Bronchial epithelial cell (primary cell): ENCODE results near the gene LYPD3. TPM values are rescaled to one million over a fixed set of nuclear protein-coding genes. Genes with fewer than 3 reads are reported as not detected.
"Not testable (repeated sequence)": the region's sequence is repeated elsewhere in the genome, so short reads cannot be mapped to it uniquely, and the experiment has no call there.

Source experiments
- DNase-seq: peaks from one replicate; pipeline ENCODE4 v3.0.0-alpha.2; 2010; ENCODE audit warnings: low read depth
- FAIRE-seq: peaks from 2 replicates; lab custom pipeline; 2011; peaks lifted over from hg19 to GRCh38; lab: Jason Lieb, UNC
- H3K27me3 ChIP-seq: 2 replicates; pipeline ENCODE4 v1.5.1; 2011; ENCODE audit warnings: low read length; ENCODE audit not compliant: control insufficient read depth, insufficient read depth
- H3K36me3 ChIP-seq: 2 replicates; pipeline ENCODE4 v1.5.1; 2011; ENCODE audit warnings: low read length; ENCODE audit not compliant: control insufficient read depth, insufficient read depth
- H3K4me3 ChIP-seq: 2 replicates; pipeline ENCODE4 v1.5.1; 2011; ENCODE audit warnings: mild to moderate bottlenecking, low read depth, low read length, control low read depth
- total RNA-seq: library from RNA; depleted of rRNA; stranded (reverse); fragments of >200 nt; gene quantifications from 2 replicates; pipeline ENCODE4 v1.2.1, GENCODE V29; 2014
- TF ChIP-seq, protein P1 (sequence below): IDR thresholded peaks from 2 replicates; pipeline ENCODE4 v1.5.1; 2011; ENCODE audit warnings: mild to moderate bottlenecking, moderate library complexity, low read length, control low read depth, inconsistent platforms; ENCODE audit not compliant: insufficient read depth, severe bottlenecking

Gene LYPD3
- total RNA-seq, 1 donor from 2014 or later, result 6.6 TPM

DNA sequence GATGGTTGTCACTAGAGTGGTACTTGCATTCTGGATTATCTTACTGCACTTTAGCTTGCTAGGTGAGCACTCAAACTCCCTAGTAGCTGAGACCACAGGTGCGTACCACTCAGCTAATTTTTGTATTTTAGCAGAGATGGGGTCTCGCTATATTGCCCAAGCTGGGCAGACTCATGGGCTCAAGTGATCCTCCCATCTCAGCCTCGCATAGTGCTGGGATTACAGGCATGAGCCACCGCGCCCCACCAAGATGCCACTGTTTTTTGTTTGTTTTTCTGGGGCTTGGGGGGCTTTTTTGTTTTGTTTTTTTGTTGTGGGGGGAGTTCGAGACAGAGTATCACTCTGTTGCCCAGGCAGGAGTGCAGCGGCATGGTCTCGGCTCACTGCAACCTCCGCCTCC, 17.8 kb downstream of the LYPD3 start:
- FAIRE-seq, result no peak
- no peak overlapping the region for H3K4me3 ChIP-seq
- no peaks in the 10 kb centered on the region for H3K27me3 ChIP-seq
- no peak for DNase-seq
- TF ChIP-seq, protein P1, sequence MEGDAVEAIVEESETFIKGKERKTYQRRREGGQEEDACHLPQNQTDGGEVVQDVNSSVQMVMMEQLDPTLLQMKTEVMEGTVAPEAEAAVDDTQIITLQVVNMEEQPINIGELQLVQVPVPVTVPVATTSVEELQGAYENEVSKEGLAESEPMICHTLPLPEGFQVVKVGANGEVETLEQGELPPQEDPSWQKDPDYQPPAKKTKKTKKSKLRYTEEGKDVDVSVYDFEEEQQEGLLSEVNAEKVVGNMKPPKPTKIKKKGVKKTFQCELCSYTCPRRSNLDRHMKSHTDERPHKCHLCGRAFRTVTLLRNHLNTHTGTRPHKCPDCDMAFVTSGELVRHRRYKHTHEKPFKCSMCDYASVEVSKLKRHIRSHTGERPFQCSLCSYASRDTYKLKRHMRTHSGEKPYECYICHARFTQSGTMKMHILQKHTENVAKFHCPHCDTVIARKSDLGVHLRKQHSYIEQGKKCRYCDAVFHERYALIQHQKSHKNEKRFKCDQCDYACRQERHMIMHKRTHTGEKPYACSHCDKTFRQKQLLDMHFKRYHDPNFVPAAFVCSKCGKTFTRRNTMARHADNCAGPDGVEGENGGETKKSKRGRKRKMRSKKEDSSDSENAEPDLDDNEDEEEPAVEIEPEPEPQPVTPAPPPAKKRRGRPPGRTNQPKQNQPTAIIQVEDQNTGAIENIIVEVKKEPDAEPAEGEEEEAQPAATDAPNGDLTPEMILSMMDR, result no peak
- no peaks in the 10 kb centered on the region for H3K36me3 ChIP-seq

DNA sequence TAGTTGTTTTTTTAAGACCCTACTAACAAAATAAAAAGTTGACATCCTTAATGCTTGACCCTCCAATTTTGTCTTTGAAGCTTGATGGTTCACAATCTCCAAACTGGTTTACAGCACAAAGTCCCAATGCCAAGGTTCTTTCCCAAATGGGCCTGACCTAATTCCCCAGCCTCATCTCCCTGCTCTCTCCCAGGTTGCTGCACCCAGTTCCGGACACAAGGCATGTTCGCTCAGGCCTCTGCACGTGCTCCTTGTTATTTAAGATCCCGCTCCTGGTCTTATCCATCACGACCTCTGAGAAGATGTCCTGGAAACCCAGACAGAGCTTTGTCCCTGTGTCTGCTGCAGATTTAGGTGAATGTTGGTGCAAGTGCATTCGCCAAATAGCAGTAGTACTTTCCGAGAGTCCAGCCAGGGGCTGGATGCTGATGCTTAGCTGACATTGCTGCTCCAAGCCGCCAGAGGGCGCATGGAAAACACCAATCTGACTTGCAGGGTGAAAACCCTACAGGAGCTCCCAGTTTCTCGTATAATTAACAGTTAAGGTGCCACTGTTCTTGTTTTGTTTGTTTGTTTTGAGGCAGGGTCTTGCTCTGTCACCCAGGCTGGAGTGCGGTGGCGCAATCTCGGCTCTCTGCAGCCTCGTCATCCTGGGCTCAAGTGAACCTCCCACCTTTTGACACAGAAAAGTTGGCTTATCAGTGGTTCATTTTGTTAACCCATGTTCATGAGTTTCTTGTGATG, 18.5 kb downstream of the LYPD3 start:
- Histone ChIP-seq H3K27me3 (no peaks in the 10 kb centered on the region), H3K36me3 (no peaks in the 10 kb centered on the region), H3K4me3 (no peak overlapping the region)
- TF ChIP-seq, protein P1, result peak; percentile 93
- DNase-seq (peak; percentile 64), FAIRE-seq (peak; percentile 13)

DNA sequence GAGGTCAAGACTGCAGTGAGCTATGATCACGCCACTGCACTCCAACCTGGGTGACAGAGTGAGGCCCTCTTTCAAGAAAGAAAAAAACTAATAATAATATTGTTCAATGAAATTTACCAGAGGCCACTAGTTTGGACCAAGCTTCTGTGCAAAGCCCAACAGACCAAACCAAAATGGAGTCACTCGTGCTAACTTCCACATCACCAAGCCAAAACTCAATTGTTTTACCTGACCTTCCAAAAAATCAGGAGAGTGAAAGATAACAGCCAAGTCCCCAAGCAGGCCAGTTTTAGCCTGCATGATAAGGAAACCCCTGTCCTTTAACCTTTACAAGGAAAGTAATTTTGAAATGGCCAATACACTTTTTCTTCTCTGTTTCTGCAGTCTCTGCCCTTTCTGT, 20.0 kb downstream of the LYPD3 start:
- Histone ChIP-seq H3K27me3 (no peaks in the 10 kb centered on the region), H3K4me3 (no peak overlapping the region), H3K36me3 (no peaks in the 10 kb centered on the region)
- FAIRE-seq (no peak), DNase-seq (no peak)
- TF ChIP-seq, protein P1, result no peak

DNA sequence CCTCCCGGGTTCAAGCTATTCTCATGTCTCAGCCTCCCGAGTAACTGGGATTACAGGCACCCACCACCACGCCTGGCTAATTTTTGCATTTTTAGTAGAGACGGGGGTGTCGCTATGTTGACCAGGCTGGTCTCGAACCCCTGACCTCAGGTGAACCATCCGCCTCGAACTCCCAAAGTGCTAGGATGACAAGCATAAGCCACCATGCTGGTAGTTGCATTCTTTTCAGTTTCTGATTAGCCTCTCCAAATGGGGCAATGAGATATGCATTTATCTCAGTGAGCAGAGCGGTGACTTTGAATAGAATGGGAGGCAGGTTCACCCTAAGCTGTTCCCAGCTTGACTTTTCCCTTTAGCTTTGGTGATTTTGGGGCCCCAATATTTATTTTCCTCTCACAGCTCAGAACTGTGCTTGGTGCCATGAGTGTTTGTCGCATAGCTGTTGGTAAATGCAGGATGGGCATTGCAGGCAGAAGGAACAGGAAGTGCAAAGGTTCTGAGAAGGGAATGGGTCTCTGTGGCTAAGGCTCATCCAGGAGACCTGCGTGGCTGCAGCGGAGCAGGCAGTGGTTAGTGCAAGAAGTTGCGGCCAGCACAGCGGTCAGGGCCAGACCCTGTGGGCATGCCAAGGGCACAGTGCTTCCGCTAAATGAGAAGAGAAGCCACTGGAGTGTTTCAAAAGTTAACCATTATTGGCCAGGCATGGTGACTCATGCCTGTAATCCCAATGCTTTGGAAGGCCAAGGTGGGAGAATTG, 20.7 kb downstream of the LYPD3 start:
- Histone ChIP-seq H3K36me3 (no peaks in the 10 kb centered on the region), H3K4me3 (no peak overlapping the region), H3K27me3 (no peaks in the 10 kb centered on the region)
- FAIRE-seq (no peak), DNase-seq (no peak)
- TF ChIP-seq, protein P1, result no peak

DNA sequence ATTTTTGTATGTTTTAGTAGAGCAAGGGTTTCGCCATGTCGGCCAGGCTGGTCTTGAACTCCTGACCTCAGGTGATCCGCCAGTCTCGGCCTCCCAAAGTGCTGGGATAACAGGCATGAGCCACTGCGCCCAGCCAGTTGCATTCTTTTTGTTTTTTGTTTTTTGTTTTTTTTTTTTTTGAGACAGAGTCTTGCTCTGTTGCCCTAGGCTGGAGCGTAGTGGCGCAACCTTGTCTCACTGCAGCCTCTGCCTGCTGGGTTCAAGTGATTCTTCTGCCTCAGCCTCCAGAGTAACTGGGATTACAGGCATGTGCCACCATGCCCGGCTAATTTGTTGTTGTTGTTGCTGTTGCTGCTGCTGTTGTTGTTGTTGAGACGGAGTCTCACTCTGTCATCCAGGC, 21.3 kb downstream of the LYPD3 start:
- not testable (repeated sequence) for DNase-seq, H3K27me3 ChIP-seq, H3K36me3 ChIP-seq, H3K4me3 ChIP-seq, FAIRE-seq

DNA sequence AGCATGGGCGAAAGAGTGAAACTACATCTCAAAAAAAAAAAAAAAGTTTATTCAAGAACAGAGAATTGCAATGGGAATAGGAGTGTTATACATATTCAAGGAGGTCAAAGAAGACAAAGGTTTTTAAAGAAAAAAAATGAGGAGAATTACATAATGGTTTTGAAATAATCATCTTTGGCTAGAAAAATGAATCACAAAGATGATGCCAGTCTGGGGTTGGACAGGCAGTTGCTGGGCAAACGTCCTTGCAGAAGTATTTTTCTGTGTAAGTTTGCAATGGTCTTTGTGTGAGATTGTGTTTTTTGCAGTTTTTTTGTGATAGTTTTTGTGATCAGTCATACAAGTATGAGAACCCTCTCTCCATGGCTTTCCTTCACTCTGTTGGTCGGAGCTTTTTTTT, 23.7 kb downstream of the LYPD3 start:
- DNase-seq, result peak; percentile 38
- no peak for FAIRE-seq
- no peaks in the 10 kb centered on the region for H3K27me3 ChIP-seq
- H3K36me3 ChIP-seq, result no peaks in the 10 kb centered on the region
- no peak overlapping the region for H3K4me3 ChIP-seq
- TF ChIP-seq, protein P1, result no peak
